Hindlimb muscle (tissue), 1 donor: ENCODE measurements around the gene ME1. TPM values are rescaled to one million over a fixed set of nuclear protein-coding genes. Genes with fewer than 3 reads are reported as not detected.
"Not testable (repeated sequence)": the region's sequence is repeated elsewhere in the genome, so short reads cannot be mapped to it uniquely, and the experiment has no call there.

Experiments used
- DNase-seq: peaks from one replicate; pipeline ENCODE4 v3.0.0-alpha.2; 2013
- polyA plus RNA-seq: library from polyadenylated mRNA; unstranded; fragments of 120-200 nt; gene quantifications from one replicate; pipeline ENCODE4 v1.2.1, GENCODE V29; 2013; ENCODE audit not compliant: insufficient read length

Gene ME1
- polyA plus RNA-seq, 1 donor: 1.2 TPM

DNA sequence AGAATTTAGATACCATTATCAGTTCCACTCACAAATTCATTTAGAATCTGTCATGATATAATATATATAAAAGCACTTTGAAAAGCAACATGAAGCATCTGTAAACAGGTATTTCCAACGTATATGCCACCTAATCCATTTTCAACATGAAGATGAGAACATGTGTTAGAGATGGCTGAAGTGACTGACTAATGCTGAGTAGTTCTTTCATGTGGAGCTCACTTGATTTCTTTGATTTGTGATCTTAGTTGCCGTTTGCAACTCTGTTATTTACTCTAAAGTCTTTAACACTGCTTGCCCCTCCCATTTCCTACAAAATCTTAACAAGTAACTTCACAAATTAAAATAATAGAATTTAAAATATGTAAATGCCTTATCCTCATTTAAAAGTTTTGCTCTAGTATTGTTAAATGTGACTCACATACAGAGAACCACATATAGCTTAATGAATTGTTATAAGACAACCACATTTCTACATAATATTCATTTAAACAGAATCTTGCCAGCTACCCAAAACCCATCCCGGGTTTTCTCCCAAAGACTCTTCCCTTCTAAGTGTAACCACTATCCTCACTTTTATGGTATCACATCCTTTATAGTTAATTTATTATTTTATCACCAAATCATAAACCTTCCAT is 78.3 kb downstream of the ME1 start:
- DNase-seq: no peak

DNA sequence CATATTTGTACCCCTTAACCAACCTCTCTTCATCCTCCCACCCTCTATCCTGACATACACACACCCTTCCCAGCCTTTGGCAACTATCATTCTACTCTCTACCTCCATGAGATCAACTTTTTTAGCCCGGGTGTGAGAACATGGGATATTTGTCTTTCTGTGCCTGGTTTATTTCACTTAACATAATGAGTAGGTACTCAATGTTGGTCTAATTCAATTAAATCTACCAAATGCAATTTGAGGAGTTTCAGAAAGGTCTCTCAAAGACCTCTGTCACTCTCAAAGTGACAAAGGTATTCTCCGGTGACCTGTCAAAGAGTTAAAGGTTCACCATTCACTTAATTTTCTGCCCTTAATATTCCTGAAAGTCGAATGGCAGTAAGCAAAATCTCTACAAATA is 87.7 kb downstream of the ME1 start:
- DNase-seq: no peak

DNA sequence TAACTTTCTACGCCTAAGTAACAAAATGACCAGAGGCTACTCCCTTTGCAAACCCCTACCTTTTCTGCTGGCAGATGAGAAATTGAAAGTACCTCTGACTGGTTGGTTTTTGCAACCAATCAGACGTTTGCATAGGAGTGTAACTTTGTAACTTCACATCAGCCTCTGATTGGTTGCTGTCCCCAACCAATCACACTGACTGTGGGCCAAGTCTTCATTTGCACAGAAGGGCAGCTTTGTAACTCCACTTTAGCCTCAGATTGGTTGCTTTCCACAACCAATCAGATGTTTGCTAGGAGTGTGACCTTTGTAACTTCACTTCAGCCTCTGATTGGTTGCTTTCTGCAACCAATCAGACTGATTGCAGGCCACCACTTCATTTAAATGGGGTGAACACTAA is 89.1 kb downstream of the ME1 start:
- DNase-seq: no peak

DNA sequence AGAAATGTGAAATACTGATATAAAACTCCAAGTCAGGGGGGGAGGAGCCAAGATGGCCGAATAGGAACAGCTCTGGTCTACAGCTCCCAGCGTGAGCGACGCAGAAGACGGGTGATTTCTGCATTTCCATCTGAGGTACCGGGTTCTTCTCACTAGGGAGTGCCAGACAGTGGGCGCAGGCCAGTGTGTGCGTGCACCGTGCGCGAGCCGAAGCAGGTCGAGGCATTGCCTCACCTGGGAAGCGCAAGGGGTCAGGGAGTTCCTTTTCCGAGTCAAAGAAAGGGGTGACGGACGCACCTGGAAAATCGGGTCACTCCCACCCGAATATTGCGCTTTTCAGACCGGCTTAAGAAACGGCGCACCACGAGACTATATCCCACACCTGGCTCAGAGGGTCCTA is 96.9 kb downstream of the ME1 start:
- not testable (repeated sequence) for DNase-seq

DNA sequence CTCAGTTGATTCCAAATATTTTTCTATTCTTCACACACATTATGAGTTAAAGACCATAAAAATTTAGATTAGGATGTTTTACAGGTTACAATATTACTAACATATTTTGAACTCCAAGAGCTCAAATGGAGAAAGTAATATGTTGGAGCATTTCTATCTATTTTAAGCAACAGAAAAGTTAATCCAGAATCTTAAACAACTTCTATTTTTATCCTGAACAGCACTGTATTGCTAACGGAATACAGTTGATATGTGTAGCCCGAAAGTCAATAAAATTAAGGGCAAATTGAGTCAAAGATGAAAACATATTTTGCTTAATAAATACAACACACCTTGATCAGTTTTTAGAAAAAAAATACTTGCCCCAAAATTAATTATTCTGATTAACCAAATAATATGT is 97.4 kb downstream of the ME1 start:
- no peak for DNase-seq

DNA sequence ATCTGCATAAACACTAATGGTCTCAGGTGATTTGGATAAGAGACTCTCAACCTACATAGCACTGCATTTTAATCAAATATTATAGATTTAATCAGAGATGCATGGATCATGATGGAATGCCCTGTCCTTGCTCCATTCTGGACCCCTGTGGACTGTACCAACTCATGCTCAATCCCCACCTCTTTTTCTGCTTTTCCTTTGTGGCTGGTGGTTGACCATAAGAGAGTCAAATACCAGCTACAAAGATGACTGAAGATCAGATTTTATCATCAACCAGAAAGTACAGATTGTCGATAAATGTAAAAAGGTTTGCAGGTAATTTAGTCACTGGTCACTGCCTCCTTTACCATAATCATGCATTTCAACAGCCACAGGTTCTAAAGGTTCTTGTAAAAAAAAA is 116.2 kb downstream of the ME1 start:
- DNase-seq: no peak

DNA sequence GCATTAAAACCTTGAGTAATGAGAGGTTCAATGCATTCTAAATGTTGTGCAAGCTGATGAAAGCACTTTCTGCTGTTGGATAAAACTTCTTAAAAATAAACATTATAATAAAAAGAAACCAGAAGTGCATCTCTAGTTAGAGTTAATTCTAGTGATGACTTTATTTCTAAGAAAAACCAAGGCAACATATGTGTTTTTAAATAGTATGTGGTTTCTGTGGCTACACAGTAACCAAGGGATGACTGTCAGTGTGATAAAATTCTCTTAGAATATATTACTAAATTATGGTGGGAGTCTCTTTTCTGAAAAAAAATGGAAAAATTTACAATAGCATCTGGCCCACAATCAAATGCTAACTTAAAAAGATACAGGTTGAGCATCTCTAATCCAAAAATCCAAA is 117.0 kb downstream of the ME1 start:
- DNase-seq: no peak

DNA sequence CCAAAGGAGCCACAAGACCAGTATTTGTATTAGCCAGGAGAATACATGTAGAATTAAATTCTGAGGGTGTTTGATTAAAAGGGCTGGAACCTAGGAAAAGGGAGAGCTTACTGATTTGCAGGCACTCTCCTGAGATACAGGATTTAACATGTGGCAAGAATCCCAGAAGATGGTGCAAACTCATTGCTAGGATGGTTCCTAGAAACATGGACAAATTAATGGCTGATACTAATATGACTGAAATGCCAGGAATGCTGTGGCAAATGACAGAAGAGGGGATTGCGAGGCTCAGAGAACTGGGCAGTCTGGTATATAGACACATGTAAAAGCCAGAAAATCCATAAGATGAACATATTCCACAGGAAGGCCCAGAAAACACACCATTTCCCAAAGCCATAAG is 119.6 kb downstream of the ME1 start:
- DNase-seq: no peak

DNA sequence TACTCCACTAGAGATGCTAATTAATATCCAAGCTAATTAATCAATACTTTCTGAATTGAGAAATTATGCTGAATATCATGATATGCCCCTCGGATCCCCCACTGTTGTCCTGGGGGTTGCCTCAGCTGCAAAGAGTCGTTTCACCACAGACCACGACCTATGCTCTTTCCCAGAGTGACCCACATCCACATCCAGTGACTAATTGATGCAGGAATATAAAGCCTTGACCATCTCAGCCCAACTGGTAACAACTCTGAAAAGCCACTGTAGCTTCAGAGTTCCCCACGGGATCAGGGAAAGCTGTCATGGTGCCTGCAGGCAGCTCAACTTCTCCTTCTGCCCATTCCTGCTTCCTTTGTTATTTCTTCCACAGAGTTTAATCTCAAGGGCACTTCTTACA is 120.8 kb downstream of the ME1 start:
- no peak for DNase-seq

DNA sequence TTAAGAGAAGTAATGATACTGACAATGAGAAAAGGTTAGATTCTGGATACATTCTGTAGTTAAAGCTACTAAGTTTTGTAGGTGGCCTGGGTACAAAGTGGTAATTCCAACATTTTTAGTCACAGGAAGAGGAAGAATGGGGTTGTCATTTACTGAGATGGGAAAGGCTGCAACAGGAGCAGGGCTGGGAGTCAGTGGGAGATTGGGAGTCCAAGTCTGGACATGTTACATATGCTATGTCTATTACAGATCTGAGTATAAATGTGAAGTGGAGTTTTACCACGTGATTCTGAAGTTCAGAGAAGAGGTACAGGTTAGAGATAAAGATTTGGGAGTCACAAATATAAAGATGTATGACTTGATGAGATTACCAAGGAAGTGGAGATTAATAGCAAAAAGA is 121.5 kb downstream of the ME1 start:
- DNase-seq: no peak

DNA sequence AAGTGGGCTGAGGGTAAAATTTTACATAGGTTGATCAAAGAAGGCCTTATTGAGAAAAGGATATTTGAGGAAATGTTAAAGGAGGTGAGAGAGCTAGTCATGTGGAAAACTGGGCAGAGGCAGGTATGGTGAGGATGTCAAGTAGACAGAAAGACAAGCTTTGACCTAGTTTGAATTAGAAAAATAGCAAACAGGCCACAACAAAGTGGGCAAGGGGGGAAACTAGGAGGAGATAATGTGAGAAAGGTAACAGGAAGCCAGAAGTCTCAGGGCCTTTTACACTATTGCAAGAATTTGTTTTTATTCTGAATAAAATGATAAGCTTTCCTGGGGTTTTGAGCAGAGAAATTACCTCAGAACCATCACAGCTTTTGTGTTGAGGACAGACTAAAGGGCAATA is 122.0 kb downstream of the ME1 start:
- no peak for DNase-seq

DNA sequence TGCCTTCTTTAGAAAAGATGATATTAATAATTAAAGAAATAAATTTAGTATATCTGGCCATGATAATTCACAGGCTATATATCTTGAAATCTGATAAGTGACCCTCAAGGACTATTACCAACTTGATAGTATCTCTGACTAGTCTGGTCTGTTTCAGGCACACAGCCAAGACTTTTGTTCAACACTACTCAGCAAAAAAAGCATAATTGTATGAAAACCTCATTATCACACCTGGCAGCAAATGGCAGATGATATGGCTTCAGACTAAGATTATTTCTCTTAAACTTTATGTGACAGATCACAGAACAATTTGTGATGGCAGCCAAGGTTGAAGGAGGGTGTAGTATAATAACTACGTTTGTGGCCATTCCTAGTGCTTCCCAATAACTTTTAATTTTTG is 123.0 kb downstream of the ME1 start:
- no peak for DNase-seq

DNA sequence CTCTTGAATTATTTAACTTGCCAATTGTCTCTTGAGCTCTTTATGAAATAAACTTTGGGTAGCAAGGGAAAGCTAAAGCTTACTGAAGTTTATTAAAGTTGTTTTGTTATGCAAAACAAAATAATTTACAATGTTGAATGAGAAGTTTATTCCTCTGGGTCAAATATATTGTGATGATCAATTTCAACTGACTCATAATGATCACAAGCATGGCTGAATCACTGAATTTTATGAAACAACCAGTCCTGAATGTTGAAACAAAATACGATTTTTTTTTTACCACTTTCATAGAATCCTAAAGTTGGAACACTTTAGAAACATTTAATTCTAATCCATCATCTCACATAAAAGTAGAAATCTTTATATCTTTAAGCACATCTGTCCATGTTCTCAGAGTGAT is 127.4 kb downstream of the ME1 start:
- DNase-seq: no peak

DNA sequence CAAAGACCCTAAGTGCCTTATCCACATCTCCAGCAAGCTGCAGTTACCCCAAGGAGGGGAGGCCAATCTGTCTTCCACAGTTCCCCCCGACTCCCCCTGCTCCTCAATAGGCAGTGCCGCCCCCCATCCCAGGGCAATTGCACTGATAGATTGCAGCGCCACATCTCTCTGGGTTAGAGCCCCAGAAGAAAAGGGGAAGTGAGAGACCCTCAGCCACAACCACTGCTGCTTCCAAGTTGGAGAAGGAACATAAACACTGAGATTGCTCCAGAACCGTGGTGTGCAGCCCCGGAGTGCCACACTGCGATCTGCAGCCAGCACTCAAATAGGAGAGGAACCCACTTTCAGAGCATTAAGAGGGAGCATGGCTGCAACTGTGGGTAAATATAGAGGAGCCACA is 136.2 kb downstream of the ME1 start:
- no peak for DNase-seq

DNA sequence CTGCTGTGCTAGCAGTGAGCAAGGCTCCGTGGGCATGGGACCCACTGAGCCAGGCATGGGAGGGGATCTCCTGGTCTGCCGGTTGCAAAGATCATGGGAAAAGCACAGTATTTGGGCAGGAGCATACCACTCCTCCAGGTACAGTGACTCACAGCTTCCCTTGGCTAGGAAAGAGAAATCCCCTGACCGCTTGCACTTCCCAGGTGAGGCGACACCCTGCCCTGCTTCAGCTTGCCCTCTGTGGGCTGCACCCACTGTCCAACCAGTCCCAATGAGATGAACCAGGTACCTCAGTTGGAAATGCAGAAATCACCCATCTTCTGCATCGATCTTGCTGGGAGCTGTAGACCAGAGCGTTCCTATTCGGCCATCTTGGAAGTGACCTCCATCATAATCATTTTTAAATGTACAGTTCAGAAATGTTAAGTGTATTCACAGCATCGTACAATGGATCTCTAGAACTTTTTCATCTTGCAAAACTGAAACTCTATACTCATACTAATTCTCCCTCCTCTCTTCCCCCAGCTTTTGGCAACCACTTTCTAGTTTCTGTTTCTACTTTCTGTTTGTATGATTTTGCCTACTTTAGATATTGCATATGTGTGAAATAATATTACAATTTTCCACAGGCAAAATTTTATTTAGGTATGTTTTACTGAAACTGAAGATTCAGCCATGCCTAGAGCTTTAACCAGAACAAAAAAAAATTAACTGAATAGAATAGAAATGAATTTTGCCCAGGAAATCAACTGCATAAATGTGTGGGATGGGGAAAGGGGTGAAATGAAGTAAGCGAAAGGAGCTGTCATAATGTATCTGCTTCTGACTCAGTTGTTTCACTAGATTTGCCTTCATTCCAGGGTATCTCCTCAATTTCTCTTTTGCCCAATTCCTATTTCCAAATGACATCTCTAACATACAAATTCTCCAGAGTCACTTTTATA is 137.7 kb downstream of the ME1 start:
- no peak for DNase-seq

DNA sequence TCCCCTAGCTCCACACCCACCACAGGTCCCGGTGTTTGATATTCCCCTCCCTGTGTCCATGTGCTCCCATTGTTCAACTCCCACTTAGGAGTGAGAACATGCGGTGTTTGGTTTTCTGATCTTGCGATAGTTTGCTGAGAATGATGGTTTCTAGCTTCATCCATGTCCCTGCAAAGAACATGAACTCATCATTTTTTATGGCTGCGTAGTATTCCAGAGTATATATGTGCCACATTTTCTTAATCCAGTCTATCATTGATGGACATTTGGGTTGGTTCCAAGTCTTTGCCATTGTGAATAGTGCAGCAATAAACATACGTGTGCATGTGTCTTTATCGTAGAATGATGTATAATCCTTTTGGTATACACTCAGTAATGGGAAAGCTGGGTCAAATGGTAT is 143.6 kb downstream of the ME1 start:
- not testable (repeated sequence) for DNase-seq

DNA sequence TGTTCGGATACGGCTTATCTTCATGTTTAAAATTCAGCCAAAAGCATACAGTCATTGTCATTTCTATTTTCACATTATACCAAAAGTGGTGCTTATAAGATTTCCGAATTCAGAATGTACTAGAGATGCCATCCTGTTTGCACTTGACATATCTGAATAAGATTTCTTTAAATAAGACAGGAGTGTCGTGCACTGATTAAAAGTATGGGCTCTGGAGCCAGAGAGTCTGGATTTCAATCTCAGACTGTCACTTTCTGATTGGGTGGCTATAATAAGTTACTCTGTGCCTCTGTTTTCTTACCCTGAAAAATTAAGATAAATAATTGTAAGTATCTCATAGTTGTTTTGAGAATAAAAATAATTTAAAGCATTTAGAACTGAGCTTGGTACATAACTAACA is 144.9 kb downstream of the ME1 start:
- no peak for DNase-seq

DNA sequence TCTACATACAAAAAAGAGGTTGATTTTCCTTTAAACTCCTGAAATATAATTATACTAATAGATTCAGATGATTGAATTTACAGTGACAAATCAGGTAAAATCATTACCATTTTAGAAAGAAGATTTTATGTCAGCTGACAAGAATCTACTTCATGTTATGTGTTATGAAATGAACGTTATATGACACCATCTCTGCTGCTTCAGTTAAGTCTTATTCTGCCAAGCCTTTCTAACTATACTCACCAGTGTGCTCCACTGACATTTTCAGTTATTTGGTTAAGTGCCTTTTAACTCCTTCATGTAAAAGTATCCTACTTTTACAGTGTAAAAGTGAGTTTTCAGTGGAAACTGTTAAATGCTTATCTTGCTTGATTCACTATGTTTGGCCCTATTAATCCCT is 157.3 kb downstream of the ME1 start:
- DNase-seq: peak; percentile 37

DNA sequence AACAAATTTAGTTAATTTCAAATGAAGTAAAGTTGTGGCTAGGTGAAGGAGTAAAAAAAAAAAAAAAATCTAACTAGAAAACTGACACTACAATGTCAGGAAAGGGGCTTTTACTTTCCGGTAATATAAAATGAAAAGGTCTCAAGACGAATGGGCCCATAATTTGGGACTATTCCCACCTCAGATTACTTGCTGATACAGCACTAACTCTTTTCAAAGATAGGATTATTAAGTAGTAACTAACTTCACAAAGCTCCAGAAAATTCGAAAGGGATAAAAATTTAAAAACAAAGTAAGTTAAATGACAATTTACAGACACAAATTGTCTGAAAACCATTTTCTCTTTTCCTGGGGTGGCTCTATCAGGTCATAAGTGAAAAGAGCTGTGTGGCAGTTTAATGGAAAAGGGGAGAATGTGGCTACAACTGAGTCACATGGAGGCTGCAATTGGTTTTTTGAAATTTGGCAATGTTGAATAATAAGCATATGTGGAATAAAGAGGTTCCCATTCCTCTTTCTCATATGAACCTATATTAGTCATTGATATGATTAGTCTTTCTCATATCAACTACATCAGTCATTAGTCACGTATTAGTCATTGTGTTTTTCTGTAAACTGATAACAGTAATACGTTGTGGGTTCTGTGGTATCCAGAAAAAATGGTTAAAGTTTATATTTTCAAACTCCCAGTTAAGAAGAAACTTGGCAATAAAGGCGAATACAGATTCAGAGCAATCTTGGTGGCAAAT is 159.7 kb downstream of the ME1 start:
- no peak for DNase-seq

DNA sequence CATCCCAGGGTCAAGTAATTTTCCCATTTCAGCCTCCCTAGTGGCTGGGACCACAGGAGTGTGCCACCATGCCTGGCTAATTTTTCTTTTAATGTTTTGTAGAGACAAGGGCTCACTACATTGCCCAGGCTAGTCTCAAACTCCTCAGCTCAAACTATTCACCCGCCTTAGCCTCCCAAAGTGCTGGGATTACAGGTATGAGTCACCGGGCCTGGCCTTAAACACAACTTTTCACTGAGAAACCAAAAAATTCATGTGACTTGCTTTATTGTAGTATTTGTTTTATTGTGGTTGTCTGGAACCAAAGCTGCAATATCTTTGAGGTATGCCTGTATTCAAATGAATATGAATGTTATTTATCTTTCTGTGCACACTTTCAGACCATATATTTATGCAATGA is 165.5 kb downstream of the ME1 start:
- DNase-seq: no peak

DNA sequence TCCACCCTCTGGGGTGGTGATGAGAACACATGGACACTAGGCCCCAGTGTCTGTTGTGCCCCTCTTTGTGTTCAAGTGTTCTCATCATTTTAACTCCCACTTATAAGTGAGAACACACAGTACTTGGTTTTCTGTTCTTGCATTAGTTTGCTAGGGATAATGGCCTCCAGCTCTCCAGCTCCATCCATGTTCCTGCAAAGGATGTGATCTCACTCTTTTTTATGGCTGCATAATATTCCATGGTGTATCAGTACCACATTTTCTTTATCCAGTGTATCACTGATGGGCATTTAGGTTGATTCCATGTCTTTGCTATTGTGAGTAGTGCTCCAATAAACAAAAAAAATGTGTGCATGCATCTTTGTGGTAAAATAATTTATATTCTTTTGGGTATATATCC is 170.3 kb downstream of the ME1 start:
- no peak for DNase-seq

DNA sequence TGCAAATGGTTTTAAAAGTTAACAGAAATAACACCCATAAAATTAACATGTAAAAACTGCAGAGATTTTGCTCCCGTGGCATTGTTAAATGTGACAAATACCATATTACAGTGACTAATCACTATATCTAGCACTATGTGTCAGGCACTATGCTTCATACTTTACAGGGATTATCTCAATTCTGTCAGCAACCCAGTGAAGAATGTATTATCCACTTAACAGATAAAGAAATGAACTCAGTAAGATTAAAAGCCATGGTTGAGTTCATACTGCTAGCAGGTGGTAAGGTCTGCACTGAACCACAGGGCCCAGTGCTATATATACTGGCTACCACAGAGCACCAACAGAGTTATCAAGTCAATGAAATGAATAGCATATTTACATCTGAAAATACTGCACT is 172.3 kb downstream of the ME1 start:
- no peak for DNase-seq

DNA sequence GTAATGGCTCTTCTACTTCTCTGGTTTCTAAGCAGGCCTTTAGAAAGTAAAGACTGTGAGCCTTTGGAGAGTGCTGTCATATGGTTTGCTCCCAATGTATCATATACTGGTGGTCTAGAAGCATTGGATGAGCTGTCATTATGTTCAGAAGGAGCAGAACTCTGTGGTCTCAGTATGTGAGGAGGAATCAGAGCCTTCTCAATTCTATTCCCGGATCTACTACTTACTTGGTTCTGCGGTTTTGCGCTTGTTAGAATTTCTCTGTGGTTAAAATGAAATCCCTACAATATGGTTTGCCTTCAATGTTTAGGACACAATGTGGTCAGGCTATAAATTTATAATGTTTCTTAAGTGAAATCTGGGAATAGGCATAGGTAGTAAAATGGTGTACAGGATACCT is 173.1 kb downstream of the ME1 start:
- no peak for DNase-seq

DNA sequence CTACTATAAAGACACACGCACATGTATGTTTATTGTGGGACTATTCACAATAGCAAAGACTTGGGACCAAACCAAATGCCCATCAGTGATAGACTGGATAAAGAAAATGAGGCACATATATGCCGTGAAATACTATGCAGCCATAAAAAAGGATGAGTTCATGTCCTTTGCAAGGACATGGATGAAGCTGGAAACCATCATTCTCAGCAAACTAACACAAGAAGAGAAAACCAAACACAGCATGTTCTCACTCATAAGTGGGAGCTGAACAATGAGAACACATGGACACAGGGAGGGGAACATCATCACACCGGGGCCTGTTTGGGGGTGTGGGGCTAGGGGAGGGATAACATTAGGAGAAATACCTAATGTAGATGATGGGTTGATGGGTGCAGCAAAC is 174.1 kb downstream of the ME1 start:
- DNase-seq: not testable (repeated sequence)
